SK-N-SH (cell line): ENCODE results near the gene NADK. TPM values are rescaled to one million over a fixed set of nuclear protein-coding genes. Genes with fewer than 3 reads are reported as not detected.

ENCODE experiments used
- CTCF ChIA-PET: fragments of 300-600, 350-600 bp; formaldehyde crosslinking; extraction: SDS; loops from one replicate; lab custom pipeline; 2021; lab: Yijun Ruan, JAX
- POLR2A ChIA-PET: fragments of 350-600 bp; sonication (Branson Sonifier 250); formaldehyde crosslinking; extraction: SDS; loops from one replicate; lab custom pipeline; 2020; ENCODE audit warnings: antibody characterized with exemption, inconsistent platforms; lab: Yijun Ruan, JAX
- DNase-seq: peaks from one replicate; pipeline ENCODE4 v3.0.0; 2012
- H2AFZ ChIP-seq: fragments of 200-600 bp; sonication (generic); 2 replicates; pipeline ENCODE4 v1.8.1; 2016; ENCODE audit warnings: antibody characterized with exemption, mild to moderate bottlenecking, low read depth
- H3F3A ChIP-seq: fragments of 200-600 bp; sonication (generic); replicated peaks from 2 replicates; pipeline ENCODE3; 2016; ENCODE audit warnings: antibody characterized with exemption, mild to moderate bottlenecking; ENCODE audit not compliant: insufficient read depth
- H3K27ac ChIP-seq, 2 experiments: fragments of 200-500 bp in 1 of 2; fragments of 200-600 bp in 1 of 2; sonication (Bioruptor generic) in 1 of 2; sonication (generic), shearing (Covaris generic) in 1 of 2; 2 replicates each; pipeline versions ENCODE4 v1.5.1 to v1.6.1; 2014 to 2016; ENCODE audit warnings: low read depth in 2 of 2, inconsistent platforms in 1 of 2, low read length in 1 of 2, mild to moderate bottlenecking in 1 of 2, mixed read lengths in 1 of 2
- H3K27me3 ChIP-seq: fragments of 200-600 bp; sonication (generic), shearing (Covaris generic); 2 replicates; pipeline ENCODE4 v1.6.1; 2016; ENCODE audit warnings: mixed run types; ENCODE audit not compliant: insufficient read depth
- H3K36me3 ChIP-seq, 2 experiments: fragments of 200-500 bp in 1 of 2; fragments of 200-600 bp in 1 of 2; sonication (Bioruptor generic) in 1 of 2; sonication (generic) in 1 of 2; replicated peaks in 1 of 2; 2 replicates each; pipeline versions ENCODE3 to v1.5.1; 2014 to 2016; ENCODE audit warnings: low read length in 1 of 2, mild to moderate bottlenecking in 1 of 2; ENCODE audit not compliant: insufficient read depth in 2 of 2, control insufficient read depth in 1 of 2
- H3K4me1 ChIP-seq, 2 experiments: fragments of 200-500 bp in 1 of 2; fragments of 200-600 bp in 1 of 2; sonication (Bioruptor generic) in 1 of 2; sonication (generic), shearing (Covaris generic) in 1 of 2; 2 replicates each; pipeline versions ENCODE4 v1.5.1 to v1.6.1; 2014 to 2016; ENCODE audit warnings: low read depth in 1 of 2, low read length in 1 of 2, mixed run types in 1 of 2; ENCODE audit not compliant: insufficient read depth in 2 of 2, control insufficient read depth in 1 of 2
- H3K4me2 ChIP-seq: fragments of 200-600 bp; sonication (generic), shearing (Covaris generic); 2 replicates; pipeline ENCODE4 v1.6.1; 2017; ENCODE audit warnings: mixed run types
- H3K4me3 ChIP-seq, 2 experiments: fragments of 200-500 bp in 1 of 2; fragments of 200-600 bp in 1 of 2; sonication (Bioruptor generic) in 1 of 2; sonication (generic), shearing (Covaris generic) in 1 of 2; 2 replicates each; pipeline versions ENCODE4 v1.5.1 to v1.8.1; 2014 to 2016; ENCODE audit warnings: low read depth in 2 of 2, inconsistent platforms in 1 of 2, low read length in 1 of 2, mild to moderate bottlenecking in 1 of 2, mixed read lengths in 1 of 2, moderate library complexity in 1 of 2
- H3K79me2 ChIP-seq: fragments of 200-600 bp; sonication (generic); 2 replicates; pipeline ENCODE4 v1.8.1; 2017; ENCODE audit warnings: mild to moderate bottlenecking; ENCODE audit not compliant: insufficient read depth
- H3K9ac ChIP-seq: fragments of 200-600 bp; sonication (generic); 2 replicates; pipeline ENCODE4 v1.6.1; 2017; ENCODE audit warnings: mixed run types
- H3K9me2 ChIP-seq: fragments of 200-600 bp; sonication (generic); 2 replicates; pipeline ENCODE4 v1.6.1; 2017; ENCODE audit warnings: mixed run types
- H3K9me3 ChIP-seq: fragments of 200-600 bp; sonication (generic); 2 replicates; pipeline ENCODE4 v1.6.1; 2017; ENCODE audit warnings: mixed run types, mild to moderate bottlenecking, moderate library complexity
- H4K20me1 ChIP-seq: fragments of 200-600 bp; sonication (generic); 2 replicates; pipeline ENCODE4 v1.6.1; 2017; ENCODE audit warnings: mild to moderate bottlenecking, mixed run types; ENCODE audit not compliant: insufficient read depth
- CHD2 ChIP-seq: fragments of 150-350 bp; IDR thresholded peaks from 2 replicates; pipeline ENCODE4 v1.6.1; 2018; ENCODE audit warnings: low read length; ENCODE audit not compliant: partially characterized antibody
- ELF1 ChIP-seq: IDR thresholded peaks from 2 replicates; pipeline ENCODE4 v1.4.0; 2012
- FOSL2 ChIP-seq: IDR thresholded peaks from 2 replicates; pipeline ENCODE4 v1.4.0; 2012; ENCODE audit warnings: low read depth, mild to moderate bottlenecking, moderate library complexity, borderline replicate concordance
- FOXM1 ChIP-seq: IDR thresholded peaks from 2 replicates; pipeline ENCODE4 v1.4.0; 2012; ENCODE audit warnings: low read depth, mild to moderate bottlenecking
- MEF2A ChIP-seq: IDR thresholded peaks from 2 replicates; pipeline ENCODE4 v1.4.0; 2012; ENCODE audit warnings: low read depth, borderline replicate concordance
- NRF1 ChIP-seq: IDR thresholded peaks from 2 replicates; pipeline ENCODE4 v1.6.1; 2012; ENCODE audit warnings: low read depth, mild to moderate bottlenecking, low read length
- RFX5 ChIP-seq: IDR thresholded peaks from 2 replicates; pipeline ENCODE4 v1.6.1; 2012; ENCODE audit warnings: mild to moderate bottlenecking, improper control_type of control experiment, low read length
- TAF1 ChIP-seq: IDR thresholded peaks from 2 replicates; pipeline ENCODE4 v1.6.1; 2012; ENCODE audit warnings: low read depth, mild to moderate bottlenecking, low read length, moderate library complexity, borderline replicate concordance
- TCF12 ChIP-seq: IDR thresholded peaks from 2 replicates; pipeline ENCODE4 v1.4.0; 2012
- whole genome bisulfite sequencing: methylation state at CpG from one replicate; pipeline ENCODE4 v1.1.6; 2017; ENCODE audit warnings: low lambda C conversion rate; 5-methylcytosine and 5-hydroxymethylcytosine counted together
- polyA plus RNA-seq, 3 experiments: library from polyadenylated mRNA; depleted of rRNA; stranded (reverse); fragments of >200 nt; gene quantifications; 2 replicates each; pipeline ENCODE4 v1.2.3, GENCODE V29; 2012
- TF ChIP-seq, protein P1 (sequence below): IDR thresholded peaks from 2 replicates; pipeline ENCODE4; 2012
- TF ChIP-seq, protein P2 (sequence below): IDR thresholded peaks from 2 replicates; pipeline ENCODE4 v1.4.0; 2012; ENCODE audit warnings: low read depth
- TF ChIP-seq, protein P3 (sequence below): IDR thresholded peaks from 2 replicates; pipeline ENCODE4 v1.4.0; 2012; ENCODE audit warnings: low read depth, borderline replicate concordance
- TF ChIP-seq, protein P4 (sequence below): fragments of 150-350 bp; IDR thresholded peaks from 2 replicates; pipeline ENCODE4 v1.6.1; 2016; ENCODE audit warnings: mild to moderate bottlenecking, low read depth, low read length

NADK gene
- polyA plus RNA-seq, 1 of the 3 experiments (the other 2 are of a cell fraction) = 70.4 TPM

DNA sequence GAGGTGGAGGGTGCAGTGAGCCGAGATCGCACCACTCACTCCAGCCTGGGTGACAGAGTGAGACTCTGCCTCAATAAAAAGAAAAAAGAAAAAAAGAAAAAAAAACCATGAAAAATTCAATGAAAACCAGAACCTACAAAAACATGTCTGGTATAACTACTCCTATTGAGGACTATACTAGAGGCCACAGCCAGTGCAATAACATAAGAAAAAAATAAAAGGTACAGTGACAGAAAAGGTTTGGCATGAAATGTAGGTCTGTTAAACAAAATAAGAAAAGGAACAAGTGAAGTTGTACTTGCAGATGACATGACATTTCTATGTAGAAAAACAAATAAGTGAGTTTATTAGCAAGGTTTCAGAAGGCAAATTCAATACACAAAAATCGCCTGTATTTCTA lies 8.2 kb downstream of the NADK start:
- no peak overlapping the region for H3K4me2 ChIP-seq
- H3K27me3 ChIP-seq = no peaks in the 10 kb centered on the region
- no peak overlapping the region for H3K9ac ChIP-seq
- H3K9me3 ChIP-seq = peaks cover 4% of the 10 kb centered on the region; the same call in 1 of the 2 replicates
- 98% methylated on average over 3 of the region's 3 CpGs for WGBS
- peaks cover 98% of the 10 kb centered on the region for H3K79me2 ChIP-seq
- no peak overlapping the region for H3K27ac ChIP-seq
- ChIA-PET CTCF (interaction anchor here (1.2 kb wide), 1 partner anchor 139 kb away, joined by 3 read pairs; no protein-coding TSS in a partner anchor), POLR2A (no interaction called here)
- H3F3A ChIP-seq = no peaks in the 10 kb centered on the region
- no peaks in the 10 kb centered on the region for H3K4me1 ChIP-seq
- no peak overlapping the region for H2AFZ ChIP-seq
- H4K20me1 ChIP-seq = 0 out of 2 replicates have a peak, but pooled peaks cover 2% of the 10 kb centered on the region
- no peak overlapping the region for H3K4me3 ChIP-seq
- DNase-seq = no peak
- H3K9me2 ChIP-seq = no peaks in the 10 kb centered on the region
- H3K36me3 ChIP-seq = peaks cover 3 to 31% of the 10 kb centered on the region in 2 experiments
- TF ChIP-seq, protein P1, sequence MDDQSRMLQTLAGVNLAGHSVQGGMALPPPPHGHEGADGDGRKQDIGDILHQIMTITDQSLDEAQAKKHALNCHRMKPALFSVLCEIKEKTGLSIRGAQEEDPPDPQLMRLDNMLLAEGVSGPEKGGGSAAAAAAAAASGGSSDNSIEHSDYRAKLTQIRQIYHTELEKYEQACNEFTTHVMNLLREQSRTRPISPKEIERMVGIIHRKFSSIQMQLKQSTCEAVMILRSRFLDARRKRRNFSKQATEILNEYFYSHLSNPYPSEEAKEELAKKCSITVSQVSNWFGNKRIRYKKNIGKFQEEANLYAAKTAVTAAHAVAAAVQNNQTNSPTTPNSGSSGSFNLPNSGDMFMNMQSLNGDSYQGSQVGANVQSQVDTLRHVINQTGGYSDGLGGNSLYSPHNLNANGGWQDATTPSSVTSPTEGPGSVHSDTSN = no peak
- no peak for TF ChIP-seq RFX5
- TF ChIP-seq TAF1 = no peak
- TF ChIP-seq TCF12 = no peak
- TF ChIP-seq NRF1 = no peak
- no peak for TF ChIP-seq FOXM1

DNA sequence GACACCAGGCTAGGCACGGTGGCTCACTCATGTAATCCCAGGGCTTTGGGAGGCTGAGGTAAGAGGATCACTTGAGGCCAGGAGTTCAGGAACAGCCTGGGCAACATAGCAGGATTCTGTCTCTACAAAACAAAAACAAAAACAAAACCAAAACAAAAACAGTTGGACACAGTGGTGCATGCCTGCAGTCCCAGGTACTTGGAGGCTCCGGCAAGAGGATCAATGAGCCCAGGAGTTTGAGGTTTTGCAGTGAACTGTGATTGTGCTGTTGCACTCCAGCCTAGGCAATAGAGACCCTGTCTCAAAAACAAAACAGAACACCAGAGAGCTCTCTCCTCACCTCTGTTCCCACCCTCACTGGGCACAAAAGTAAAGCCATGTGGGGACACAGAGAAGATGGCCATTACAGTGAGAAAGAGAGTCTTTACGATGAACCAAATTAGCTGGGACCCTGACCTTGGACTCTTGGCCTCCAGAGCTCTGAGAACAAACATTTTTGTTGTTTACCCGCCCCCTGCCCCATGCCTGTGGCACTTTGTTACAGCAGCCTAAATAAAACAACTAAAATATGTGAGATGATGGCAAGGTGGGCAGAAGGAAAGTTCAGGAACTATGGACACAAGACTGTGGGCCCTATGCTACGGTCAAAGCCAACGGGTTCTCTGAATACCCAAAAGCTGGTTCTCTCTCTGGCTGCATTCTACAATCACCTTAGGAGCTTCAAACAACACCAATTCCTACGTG lies 9.8 kb downstream of the NADK start:
- H3K27me3 ChIP-seq = no peaks in the 10 kb centered on the region
- no peak for DNase-seq

More for the DNA sequence above, 9.8 kb downstream of the NADK start:
- ChIA-PET POLR2A (no interaction called here), CTCF (interaction anchor here (0.9 to 1.2 kb wide), 2 partner anchors 8 to 137 kb away, joined by 3 read pairs; no protein-coding TSS in a partner anchor)
- Histone ChIP-seq H3K9me2 (no peaks in the 10 kb centered on the region), H3K79me2 (peaks cover 96% of the 10 kb centered on the region), H3K9ac (no peak overlapping the region), H3K27ac (no peak overlapping the region), H3K9me3 (peaks cover 4% of the 10 kb centered on the region; the same call in 1 of the 2 replicates), H3K36me3 (peaks cover 6 to 31% of the 10 kb centered on the region in 2 experiments), H4K20me1 (no peaks in the 10 kb centered on the region), H3F3A (no peaks in the 10 kb centered on the region), H3K4me2 (no peak overlapping the region), H3K4me1 (no peaks in the 10 kb centered on the region), H2AFZ (no peak overlapping the region), H3K4me3 (no peak overlapping the region)
- TF ChIP-seq CHD2 = no peak
- TF ChIP-seq ELF1 = no peak
- no peak for TF ChIP-seq FOSL2
- no peak for TF ChIP-seq FOXM1
- TF ChIP-seq, protein P2, sequence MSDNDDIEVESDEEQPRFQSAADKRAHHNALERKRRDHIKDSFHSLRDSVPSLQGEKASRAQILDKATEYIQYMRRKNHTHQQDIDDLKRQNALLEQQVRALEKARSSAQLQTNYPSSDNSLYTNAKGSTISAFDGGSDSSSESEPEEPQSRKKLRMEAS = no peak
- TF ChIP-seq, protein P3, sequence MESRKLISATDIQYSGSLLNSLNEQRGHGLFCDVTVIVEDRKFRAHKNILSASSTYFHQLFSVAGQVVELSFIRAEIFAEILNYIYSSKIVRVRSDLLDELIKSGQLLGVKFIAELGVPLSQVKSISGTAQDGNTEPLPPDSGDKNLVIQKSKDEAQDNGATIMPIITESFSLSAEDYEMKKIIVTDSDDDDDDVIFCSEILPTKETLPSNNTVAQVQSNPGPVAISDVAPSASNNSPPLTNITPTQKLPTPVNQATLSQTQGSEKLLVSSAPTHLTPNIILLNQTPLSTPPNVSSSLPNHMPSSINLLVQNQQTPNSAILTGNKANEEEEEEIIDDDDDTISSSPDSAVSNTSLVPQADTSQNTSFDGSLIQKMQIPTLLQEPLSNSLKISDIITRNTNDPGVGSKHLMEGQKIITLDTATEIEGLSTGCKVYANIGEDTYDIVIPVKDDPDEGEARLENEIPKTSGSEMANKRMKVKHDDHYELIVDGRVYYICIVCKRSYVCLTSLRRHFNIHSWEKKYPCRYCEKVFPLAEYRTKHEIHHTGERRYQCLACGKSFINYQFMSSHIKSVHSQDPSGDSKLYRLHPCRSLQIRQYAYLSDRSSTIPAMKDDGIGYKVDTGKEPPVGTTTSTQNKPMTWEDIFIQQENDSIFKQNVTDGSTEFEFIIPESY = no peak
- TF ChIP-seq MEF2A = no peak
- TF ChIP-seq, protein P4, sequence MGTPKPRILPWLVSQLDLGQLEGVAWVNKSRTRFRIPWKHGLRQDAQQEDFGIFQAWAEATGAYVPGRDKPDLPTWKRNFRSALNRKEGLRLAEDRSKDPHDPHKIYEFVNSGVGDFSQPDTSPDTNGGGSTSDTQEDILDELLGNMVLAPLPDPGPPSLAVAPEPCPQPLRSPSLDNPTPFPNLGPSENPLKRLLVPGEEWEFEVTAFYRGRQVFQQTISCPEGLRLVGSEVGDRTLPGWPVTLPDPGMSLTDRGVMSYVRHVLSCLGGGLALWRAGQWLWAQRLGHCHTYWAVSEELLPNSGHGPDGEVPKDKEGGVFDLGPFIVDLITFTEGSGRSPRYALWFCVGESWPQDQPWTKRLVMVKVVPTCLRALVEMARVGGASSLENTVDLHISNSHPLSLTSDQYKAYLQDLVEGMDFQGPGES = no peak
- 99% methylated on average over 7 of the region's 7 CpGs for WGBS
